ENCODE results near the gene CHSY1. TPM values are rescaled to one million over a fixed set of nuclear protein-coding genes. Genes with fewer than 3 reads are reported as not detected.
A peak's percentile ranks its signal among the peaks of the same experiment; 100 is the strongest.
"Not testable (repeated sequence)": the region's sequence is repeated elsewhere in the genome, so short reads cannot be mapped to it uniquely, and the experiment has no call there.

CHSY1 gene
- total and polyA plus RNA-seq, 2 of the 13 experiments (the other 11 are each of a cell fraction or from before 2014, with no cell fraction given) = 13.3 to 13.7 TPM

DNA sequence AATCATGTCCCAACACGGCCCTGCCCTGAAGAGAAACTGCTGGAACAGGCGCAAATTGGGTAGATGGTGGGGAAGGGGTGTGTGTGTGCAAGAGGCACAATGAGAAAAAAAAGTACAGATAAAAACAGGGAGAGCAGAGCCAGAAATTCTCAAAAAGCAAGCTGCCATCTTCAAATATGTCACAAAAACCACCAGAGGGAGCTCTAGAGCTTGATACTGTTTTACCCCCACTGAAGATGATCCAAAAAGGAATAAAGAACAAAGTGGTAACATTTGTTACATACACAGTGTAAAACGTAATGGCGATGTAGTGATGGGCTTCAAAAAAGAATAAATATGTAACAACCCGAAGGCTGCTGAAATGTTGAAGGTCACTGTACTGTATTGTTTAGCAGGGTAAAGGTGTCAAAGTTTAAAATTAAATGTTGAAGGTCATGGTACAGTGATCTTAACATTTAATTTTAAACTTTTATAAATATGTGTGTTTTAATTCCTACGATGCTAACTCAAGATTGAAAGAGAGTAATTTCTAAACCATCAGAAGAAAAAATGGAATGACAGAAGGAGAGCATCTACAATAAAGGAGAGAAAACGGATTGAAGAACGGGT lies 37.2 kb upstream of the CHSY1 start:
- DNase-seq (ENCODE audit: low spot score) = peak; percentile 50
- ATAC-seq = peak; percentile 62
- ChIA-PET CTCF (ENCODE audit: low intra/inter-chr PET ratio, low total read pairs) (interaction anchor here (0.6 to 1.3 kb wide), 3 partner anchors 290 to 366 kb away, joined by 3 to 9 read pairs (median 3); no protein-coding TSS in a partner anchor), POLR2A (no interaction called here)
- no peak overlapping the region for H3K9ac ChIP-seq (ENCODE audit: insufficient read depth, low read depth, low read length)
- in situ Hi-C loops (cut with HindIII; ENCODE audit: extremely low pct_ligation_motif_present, low pct_unique_long_range_greater_than_20kb) (loop anchor here (5.0 kb wide), 1 partner anchor 363 kb away; the partner anchor contains the start of gene TM2D3), intact Hi-C loops (cut with micrococcal nuclease; ENCODE audit: unreplicated experiment) (no loop called here)
- no peak overlapping the region for H3K27ac ChIP-seq (ENCODE audit: extremely low read length, insufficient read depth, low read length)
- peak; percentile 26 for FAIRE-seq
- H3K4me3 ChIP-seq (replicated peaks in 1 of 3; ENCODE audit: insufficient read depth in 1 of 3, low read depth in 2 of 3, low read length in 3 of 3) = no peak overlapping the region
- WGBS (ENCODE audit: low lambda C conversion rate) = 80% methylated on average over 8 of the region's 8 CpGs
- peaks cover 63% of the 10 kb centered on the region for H3K79me2 ChIP-seq (ENCODE audit: insufficient read depth, low read length)
- H4K20me1 ChIP-seq (ENCODE audit: insufficient read depth, low read length) = peaks cover 39% of the 10 kb centered on the region
- no peak overlapping the region for H2AFZ ChIP-seq (ENCODE audit: low read length)
- H3K4me2 ChIP-seq (ENCODE audit: low read depth, low read length) = no peak overlapping the region
- peaks cover 22% of the 10 kb centered on the region for H3K4me1 ChIP-seq (ENCODE audit: insufficient read depth, low read length)
- no peaks in the 10 kb centered on the region for H3K9me3 ChIP-seq (ENCODE audit: low read length)
- peaks cover 16 to 52% of the 10 kb centered on the region in 2 experiments for H3K36me3 ChIP-seq (replicated peaks in 1 of 2; ENCODE audit: control insufficient read depth in 1 of 2, insufficient read depth in 2 of 2, low read length in 2 of 2)
- TF ChIP-seq, protein P1, sequence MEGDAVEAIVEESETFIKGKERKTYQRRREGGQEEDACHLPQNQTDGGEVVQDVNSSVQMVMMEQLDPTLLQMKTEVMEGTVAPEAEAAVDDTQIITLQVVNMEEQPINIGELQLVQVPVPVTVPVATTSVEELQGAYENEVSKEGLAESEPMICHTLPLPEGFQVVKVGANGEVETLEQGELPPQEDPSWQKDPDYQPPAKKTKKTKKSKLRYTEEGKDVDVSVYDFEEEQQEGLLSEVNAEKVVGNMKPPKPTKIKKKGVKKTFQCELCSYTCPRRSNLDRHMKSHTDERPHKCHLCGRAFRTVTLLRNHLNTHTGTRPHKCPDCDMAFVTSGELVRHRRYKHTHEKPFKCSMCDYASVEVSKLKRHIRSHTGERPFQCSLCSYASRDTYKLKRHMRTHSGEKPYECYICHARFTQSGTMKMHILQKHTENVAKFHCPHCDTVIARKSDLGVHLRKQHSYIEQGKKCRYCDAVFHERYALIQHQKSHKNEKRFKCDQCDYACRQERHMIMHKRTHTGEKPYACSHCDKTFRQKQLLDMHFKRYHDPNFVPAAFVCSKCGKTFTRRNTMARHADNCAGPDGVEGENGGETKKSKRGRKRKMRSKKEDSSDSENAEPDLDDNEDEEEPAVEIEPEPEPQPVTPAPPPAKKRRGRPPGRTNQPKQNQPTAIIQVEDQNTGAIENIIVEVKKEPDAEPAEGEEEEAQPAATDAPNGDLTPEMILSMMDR (CRISPR knock-in tag; IDR thresholded peaks at IDR 0.05) = peak; percentile 61
- TF ChIP-seq RAD21 (CRISPR knock-in tag; IDR thresholded peaks at IDR 0.05) (0 out of 2 replicates have a peak, but pooled peaks have one; percentile 24), ZMYM2 (CRISPR knock-in tag; IDR thresholded peaks at IDR 0.05) (no peak), SMC3 (IDR thresholded peaks at IDR 0.05; ENCODE audit: low read length) (peak; percentile 34; the same call in 1 of the 2 replicates), PHB2 (IDR thresholded peaks at IDR 0.05; ENCODE audit: partially characterized antibody) (no peak), STAG1 (CRISPR knock-in tag; IDR thresholded peaks at IDR 0.05) (peak; percentile 64)
- no TSS peak for BruUV-seq (replicated peaks)
- H3K27me3 ChIP-seq (ENCODE audit: control insufficient read depth in 1 of 2, insufficient read depth in 2 of 2, low read length in 2 of 2) = no peaks in the 10 kb centered on the region; a peak in 1 of 5 replicates

DNA sequence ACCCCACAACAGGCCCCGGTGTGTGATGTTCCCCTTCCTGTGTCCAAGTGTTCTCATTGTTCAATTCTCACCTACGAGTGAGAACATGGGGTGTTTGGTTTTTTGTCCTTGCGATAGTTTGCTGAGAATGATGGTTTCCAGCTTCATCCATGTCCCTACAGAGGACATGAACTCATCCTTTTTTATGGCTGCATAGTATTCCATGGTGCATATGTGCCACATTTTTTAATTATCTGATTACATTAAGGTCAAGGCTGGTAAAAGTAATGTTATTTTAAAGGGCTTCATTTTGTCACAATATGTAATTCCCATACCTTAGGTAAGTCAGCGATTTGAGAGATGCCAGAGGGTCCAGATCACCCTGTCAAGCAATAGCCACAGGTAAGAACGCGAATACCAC lies 35.5 kb upstream of the CHSY1 start:
- H3K4me1 ChIP-seq (ENCODE audit: insufficient read depth, low read length); ATAC-seq; H3K27ac ChIP-seq (ENCODE audit: extremely low read length, insufficient read depth, low read length); DNase-seq (ENCODE audit: low spot score); FAIRE-seq; H3K27me3 ChIP-seq (ENCODE audit: control insufficient read depth in 1 of 2, insufficient read depth in 2 of 2, low read length in 2 of 2); POLR2A ChIA-PET; H3K4me2 ChIP-seq (ENCODE audit: low read depth, low read length); H3K9me3 ChIP-seq (ENCODE audit: low read length); BruUV-seq (replicated peaks); H2AFZ ChIP-seq (ENCODE audit: low read length); H3K9ac ChIP-seq (ENCODE audit: insufficient read depth, low read depth, low read length); CTCF ChIA-PET (ENCODE audit: low intra/inter-chr PET ratio, low total read pairs); intact Hi-C loops (cut with micrococcal nuclease; ENCODE audit: unreplicated experiment); H3K4me3 ChIP-seq (replicated peaks in 1 of 3; ENCODE audit: insufficient read depth in 1 of 3, low read depth in 2 of 3, low read length in 3 of 3): not testable (repeated sequence)
- in situ Hi-C loops (cut with HindIII; ENCODE audit: extremely low pct_ligation_motif_present, low pct_unique_long_range_greater_than_20kb) = loop anchor here (5.0 kb wide), 1 partner anchor 365 kb away; the partner anchor contains the start of gene TM2D3
- WGBS (ENCODE audit: low lambda C conversion rate) = 98% methylated on average over 6 of the region's 6 CpGs
- Histone ChIP-seq H3K36me3 (replicated peaks in 1 of 2; ENCODE audit: control insufficient read depth in 1 of 2, insufficient read depth in 2 of 2, low read length in 2 of 2) (peaks cover 20 to 68% of the 10 kb centered on the region in 2 experiments), H4K20me1 (ENCODE audit: insufficient read depth, low read length) (peaks cover 26% of the 10 kb centered on the region), H3K79me2 (ENCODE audit: insufficient read depth, low read length) (peaks cover 46% of the 10 kb centered on the region)

All from HepG2 (cell line).